NCI-H446 treated with DMSO at 0.1 percent for 48 hours (cell line): ENCODE results near the gene ELP1.
A peak's percentile ranks its signal among the peaks of the same experiment; 100 is the strongest.
"Not testable (repeated sequence)": the region's sequence is repeated elsewhere in the genome, so short reads cannot be mapped to it uniquely, and the experiment has no call there.

Source experiments
- DNase-seq: peaks from one replicate; lab custom pipeline; 2025; lab: John Stamatoyannopoulos, UW

ELP1 gene

GRCh38 chr9:108933718-108934322, at the start of gene ELP1:
Gene ELP1, minus strand, starts transcription at chr9:108934124. Its CDS starts 2,978 bp downstream, at chr9:108931146.
- DNase-seq: peak; percentile 57

- DNase-seq: no peak
Observed at GRCh38 chr9:108980893-108981292, 47.0 kb upstream of the ELP1 start.

GRCh38 chr9:108978205-108978604, 44.3 kb upstream of the ELP1 start:
- DNase-seq: no peak

- no peak for DNase-seq
Observed at GRCh38 chr9:108973895-108974294, 40.0 kb upstream of the ELP1 start.

- no peak for DNase-seq
Observed at GRCh38 chr9:108972626-108973209, 38.8 kb upstream of the ELP1 start.

- DNase-seq: no peak
Observed at GRCh38 chr9:108972186-108972585, 38.3 kb upstream of the ELP1 start.

- not testable (repeated sequence) for DNase-seq
Observed at GRCh38 chr9:108971392-108971791, 37.5 kb upstream of the ELP1 start.

- no peak for DNase-seq
Observed at GRCh38 chr9:108967916-108968315, 34.0 kb upstream of the ELP1 start.

GRCh38 chr9:108963459-108964143, 29.7 kb upstream of the ELP1 start:
- DNase-seq: no peak

- no peak for DNase-seq
Observed at GRCh38 chr9:108961151-108961550, 27.2 kb upstream of the ELP1 start.

- DNase-seq: no peak
Observed at GRCh38 chr9:108960331-108960730, 26.4 kb upstream of the ELP1 start.

GRCh38 chr9:108956631-108957026, 22.7 kb upstream of the ELP1 start:
- DNase-seq: no peak

GRCh38 chr9:108956022-108956630, 22.2 kb upstream of the ELP1 start:
- DNase-seq: no peak

GRCh38 chr9:108953983-108954574, 20.2 kb upstream of the ELP1 start:
- no peak for DNase-seq

- no peak for DNase-seq
Observed at GRCh38 chr9:108951578-108951977, 17.7 kb upstream of the ELP1 start.

GRCh38 chr9:108950168-108950567, 16.2 kb upstream of the ELP1 start:
- DNase-seq: no peak

- no peak for DNase-seq
Observed at GRCh38 chr9:108939975-108940374, 6.1 kb upstream of the ELP1 start.

- no peak for DNase-seq
Observed at GRCh38 chr9:108937561-108938305, 3.8 kb upstream of the ELP1 start.

GRCh38 chr9:108934323-108934893, 484 bp upstream of the ELP1 start, which contains the start of gene ABITRAM:
Gene ABITRAM, plus strand, starts transcription at chr9:108934400. Its CDS starts 87 bp downstream, at chr9:108934487.
- DNase-seq: peak; percentile 54

GRCh38 chr9:108933231-108933717, 650 bp downstream of the ELP1 start:
- no peak for DNase-seq

- no peak for DNase-seq
Observed at GRCh38 chr9:108928386-108928785, 5.5 kb downstream of the ELP1 start.
